ENCODE data around the gene SLC51B.
A peak's percentile ranks its signal among the peaks of the same experiment; 100 is the strongest.

DNA sequence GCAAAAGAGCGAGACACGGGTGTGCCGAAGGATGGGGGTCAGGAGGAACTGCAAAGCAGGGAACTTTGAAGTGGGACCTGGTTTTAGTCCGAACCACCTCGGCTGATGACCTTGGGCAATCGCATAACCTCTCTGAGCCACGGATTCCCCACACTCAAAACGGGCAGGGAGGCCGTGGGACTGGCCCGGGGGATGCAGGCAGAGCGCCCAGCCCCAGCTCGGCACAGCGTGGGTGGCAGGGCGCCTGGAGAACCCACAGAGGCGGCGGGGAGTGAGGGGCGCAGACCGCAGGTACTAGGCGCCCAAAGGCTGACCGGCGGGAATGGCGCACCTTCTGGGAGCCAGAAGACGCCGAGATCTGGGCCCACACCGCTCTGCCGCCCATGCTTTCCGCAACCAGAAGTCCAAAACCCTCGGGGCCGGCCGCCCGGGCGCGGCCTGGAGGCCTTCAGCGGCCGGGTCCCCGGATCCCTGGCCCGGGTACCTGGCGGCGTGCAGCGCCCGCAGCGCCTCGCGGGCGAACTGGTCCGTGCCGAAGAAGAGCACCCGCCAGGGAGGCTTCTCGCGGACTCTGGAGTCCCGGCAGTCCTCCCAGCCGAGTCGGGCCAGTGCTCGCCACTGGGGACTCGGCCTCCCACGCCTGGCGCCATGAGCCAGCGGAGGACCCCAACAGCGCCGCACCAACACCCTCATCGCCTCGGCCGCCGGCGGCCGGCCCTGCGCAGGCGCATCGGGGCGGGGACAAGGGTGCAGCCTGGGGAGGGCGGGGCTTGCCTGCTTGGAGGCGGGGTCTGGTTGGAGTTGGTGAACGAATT, 16.1 kb upstream of the SLC51B start, which contains the start of gene MTFMT:
- peak; percentile 18; the same call in 1 of the 3 replicates for TF ChIP-seq CTCF (IDR thresholded peaks at IDR 0.05)
- no peak for TF ChIP-seq EP300 (IDR thresholded peaks at IDR 0.05)
- TF ChIP-seq BHLHE40 (IDR thresholded peaks at IDR 0.05; ENCODE audit: low read depth, low read length): no peak
- no peak for TF ChIP-seq HOXA7 (CRISPR knock-in tag; IDR thresholded peaks at IDR 0.05)
- TF ChIP-seq MYC (IDR thresholded peaks at IDR 0.05; ENCODE audit: borderline replicate concordance, low read length): peak; percentile 60
- no peak for TF ChIP-seq RAD21 (conservative IDR thresholded peaks at IDR 0.05 in 1 of 2, IDR thresholded peaks at IDR 0.05 in 1 of 2)
- no peak for TF ChIP-seq REST (IDR thresholded peaks at IDR 0.05)
- 0 out of 2 replicates have a peak, but pooled peaks have one; percentile 29 for TF ChIP-seq KDM5A (IDR thresholded peaks at IDR 0.05)
- no peak for TF ChIP-seq E2F6 (IDR thresholded peaks at IDR 0.05; ENCODE audit: borderline replicate concordance, low read depth)
- TF ChIP-seq POLR2A (IDR thresholded peaks at IDR 0.05; ENCODE audit: low read length): peak; percentile 99
- no peak for TF ChIP-seq POLR2AphosphoS2 (conservative IDR thresholded peaks at IDR 0.05; ENCODE audit: low read length)
- no peak for TF ChIP-seq RARB (CRISPR knock-in tag; IDR thresholded peaks at IDR 0.05)
